Lower lobe of right lung (tissue), 2 donors: ENCODE measurements around the gene IPO11. TPM values are rescaled to one million over a fixed set of nuclear protein-coding genes. Genes with fewer than 3 reads are reported as not detected.
A peak's percentile ranks its signal among the peaks of the same experiment; 100 is the strongest.

ENCODE experiments used
- ATAC-seq, 2 donors: fragments of 200-7000 bp; cut with Tn5 transposase; one replicate each; pipeline ENCODE4 v1.9.1; 2020 to 2022; ENCODE audit warnings: mild to moderate bottlenecking in 2 of 2, moderate library complexity in 2 of 2
- DNase-seq: peaks from one replicate; pipeline ENCODE4 v3.0.0-alpha.2; 2020
- H3K27ac ChIP-seq: fragments of 200-600 bp; one replicate; pipeline ENCODE4 v1.8.0; 2022
- H3K27me3 ChIP-seq: fragments of 200-600 bp; one replicate; pipeline ENCODE4 v1.8.0; 2022; ENCODE audit warnings: low read depth
- H3K36me3 ChIP-seq: fragments of 200-600 bp; one replicate; pipeline ENCODE4 v1.8.0; 2022; ENCODE audit warnings: mild to moderate bottlenecking
- H3K4me1 ChIP-seq: fragments of 200-600 bp; one replicate; pipeline ENCODE4 v1.8.0; 2022
- H3K4me3 ChIP-seq: fragments of 200-600 bp; one replicate; pipeline ENCODE4 v1.8.0; 2022; ENCODE audit warnings: mild to moderate bottlenecking
- H3K9me3 ChIP-seq: fragments of 200-600 bp; one replicate; pipeline ENCODE4 v1.8.0; 2022
- CTCF ChIP-seq: fragments of 200-600 bp; IDR thresholded peaks from one replicate; pipeline ENCODE4 v1.8.0; 2022; ENCODE audit warnings: antibody characterized with exemption, mild to moderate bottlenecking
- intact Hi-C: fragments of 100-400 bp; cut with DNase I; formaldehyde crosslinking; loops from one replicate; pipeline ENCODE4 v1.11.0; 2022
- total RNA-seq: library from RNA; stranded (reverse); fragmentation: NEBNext Ultra II Directional; extraction: Animal tissue kit (Norgen Biotek cat#: 25700); gene quantifications from one replicate; pipeline ENCODE4 v1.2.1, GENCODE V29; 2021
- donor health status: DM: no; HTN: yes; CAD: no; lungs with severe emphysema.

The IPO11 gene
- total RNA-seq, 1 donor from 2014 or later = 30.4 TPM

- H3K36me3 ChIP-seq = peaks cover 74% of the 10 kb centered on the region
- intact Hi-C loops = no loop called here
- no peaks in the 10 kb centered on the region for H3K4me1 ChIP-seq
- no peaks in the 10 kb centered on the region for H3K27me3 ChIP-seq
- no peak for ATAC-seq
- H3K9me3 ChIP-seq = no peaks in the 10 kb centered on the region
- H3K4me3 ChIP-seq = no peak overlapping the region
- DNase-seq = no peak
- no peak for TF ChIP-seq CTCF
- H3K27ac ChIP-seq = no peak overlapping the region
Observed at GRCh38 chr5:62386824-62387223, 25.7 kb upstream of the IPO11 start.

GRCh38 chr5:62395210-62395950 is 17.2 kb upstream of the IPO11 start:
- Histone ChIP-seq H3K9me3 (no peaks in the 10 kb centered on the region), H3K4me3 (no peak overlapping the region), H3K36me3 (peaks cover 92% of the 10 kb centered on the region), H3K27ac (no peak overlapping the region), H3K27me3 (no peaks in the 10 kb centered on the region), H3K4me1 (no peaks in the 10 kb centered on the region)
- DNase-seq (no peak), ATAC-seq (no peak)
- TF ChIP-seq CTCF = no peak
- intact Hi-C loops = no loop called here

GRCh38 chr5:62403411-62404250 is 8.9 kb upstream of the IPO11 start, which contains the start of gene DIMT1:
DIMT1 (minus strand) TSS chr5:62403905; CDS start chr5:62403772, 133 bp downstream.
- Histone ChIP-seq H3K4me1 (peaks cover 12% of the 10 kb centered on the region), H3K36me3 (peaks cover 23% of the 10 kb centered on the region), H3K4me3 (peak within 1 kb of the TSS; percentile 84), H3K9me3 (no peaks in the 10 kb centered on the region), H3K27ac (peak within 1 kb of the TSS; percentile 90), H3K27me3 (no peaks in the 10 kb centered on the region)
- DNase-seq (peak; percentile 97), ATAC-seq (peak; percentile 100)
- intact Hi-C loops = no loop called here
- no peak for TF ChIP-seq CTCF

- no peak for DNase-seq
- Histone ChIP-seq H3K27ac (no peak overlapping the region), H3K36me3 (peaks cover 9% of the 10 kb centered on the region), H3K4me3 (peak overlapping the region; percentile 77), H3K9me3 (no peaks in the 10 kb centered on the region), H3K4me1 (peaks cover 15% of the 10 kb centered on the region), H3K27me3 (no peaks in the 10 kb centered on the region)
- intact Hi-C loops = no loop called here
- ATAC-seq = no peak
- TF ChIP-seq CTCF = no peak
Observed at GRCh38 chr5:62413711-62414110, 1.1 kb downstream of the IPO11 start.

- intact Hi-C loops = no loop called here
- TF ChIP-seq CTCF = no peak
- Histone ChIP-seq H3K27me3 (no peaks in the 10 kb centered on the region), H3K4me3 (no peak overlapping the region), H3K9me3 (no peaks in the 10 kb centered on the region), H3K4me1 (peaks cover 9% of the 10 kb centered on the region), H3K36me3 (peaks cover 9% of the 10 kb centered on the region), H3K27ac (no peak overlapping the region)
- DNase-seq (no peak), ATAC-seq (no peak)
Observed at GRCh38 chr5:62418462-62419076, 6.0 kb downstream of the IPO11 start.
